PC-3 (cell line): ENCODE data around the gene ZDHHC22. TPM values are rescaled to one million over a fixed set of nuclear protein-coding genes. Genes with fewer than 3 reads are reported as not detected.

Experiments
- ATAC-seq: fragments of 200-7000 bp; cut with Tn5 transposase; 2 replicates; pipeline ENCODE4 v1.9.1; 2020; ENCODE audit warnings: mild to moderate bottlenecking, moderate library complexity
- BruUV-seq: library from RNA; stranded (reverse); fragments of 400-500 nt; replicated peaks from 2 replicates; lab custom pipeline; 2021; lab: Mats Ljungman, UMichigan
- CTCF ChIA-PET: fragments of 300-600 bp; sonication (Branson Sonifier 250); formaldehyde crosslinking; loops from one replicate; lab custom pipeline; 2022; ENCODE audit warnings: antibody characterized with exemption; lab: Charles Lee
- POLR2A ChIA-PET: fragments of 300-600 bp; sonication (Branson Sonifier 250); formaldehyde crosslinking; loops from one replicate; lab custom pipeline; 2022; ENCODE audit warnings: antibody characterized with exemption; ENCODE audit not compliant: unreplicated experiment; lab: Charles Lee
- DNase-seq: peaks from one replicate; pipeline ENCODE4 v3.0.0-alpha.2; 2015
- H2AFZ ChIP-seq: fragments of 300-600 bp; sonication (generic); 2 replicates; pipeline ENCODE4 v1.6.0; 2016; ENCODE audit warnings: antibody characterized with exemption, low read length
- H3F3A ChIP-seq: fragments of 300-600 bp; sonication (generic); one replicate; pipeline ENCODE4 v1.6.0; 2017; ENCODE audit warnings: antibody characterized with exemption, low read length, control low read depth, mild to moderate bottlenecking; ENCODE audit not compliant: unreplicated experiment
- H3K27ac ChIP-seq: fragments of 300-600 bp; sonication (generic); 2 replicates; pipeline ENCODE4 v1.5.1; 2016; ENCODE audit warnings: mild to moderate bottlenecking, low read length
- H3K27me3 ChIP-seq: fragments of 300-600 bp; sonication (generic); 2 replicates; pipeline ENCODE4 v1.6.1; 2016; ENCODE audit warnings: low read length, mixed read lengths
- H3K36me3 ChIP-seq: fragments of 300-600 bp; sonication (generic); 2 replicates; pipeline ENCODE4 v1.6.1; 2016; ENCODE audit warnings: low read depth, mixed run types, low read length, mixed read lengths
- H3K4me1 ChIP-seq: fragments of 300-600 bp; sonication (generic); 2 replicates; pipeline ENCODE4 v1.5.1; 2016; ENCODE audit warnings: low read length; ENCODE audit not compliant: insufficient read depth
- H3K4me2 ChIP-seq: fragments of 300-600 bp; sonication (generic); 2 replicates; pipeline ENCODE4 v1.6.0; 2016; ENCODE audit warnings: low read length
- H3K4me3 ChIP-seq: fragments of 300-600 bp; sonication (generic); 2 replicates; pipeline ENCODE4 v1.5.1; 2016; ENCODE audit warnings: mild to moderate bottlenecking, low read length, mixed read lengths
- H3K79me2 ChIP-seq: fragments of 300-600 bp; sonication (generic); 2 replicates; pipeline ENCODE4 v1.6.1; 2017; ENCODE audit warnings: low read length, mixed read lengths
- H3K9ac ChIP-seq: fragments of 300-600 bp; sonication (generic); 2 replicates; pipeline ENCODE4 v1.6.0; 2016; ENCODE audit warnings: mild to moderate bottlenecking, low read length
- H3K9me2 ChIP-seq: fragments of 300-600 bp; sonication (generic); replicated peaks from 2 replicates; pipeline ENCODE4 v1.6.1; 2016; ENCODE audit warnings: mixed run types, low read length, mixed read lengths
- H3K9me3 ChIP-seq: fragments of 300-600 bp; sonication (generic); 2 replicates; pipeline ENCODE4 v1.6.1; 2016; ENCODE audit warnings: low read length, mixed read lengths
- H4K20me1 ChIP-seq: fragments of 300-600 bp; sonication (generic); 2 replicates; pipeline ENCODE4 v1.6.1; 2016; ENCODE audit warnings: low read length, mixed read lengths
- EZH2 ChIP-seq: fragments of 300-600 bp; sonication (generic); IDR thresholded peaks from one replicate; pipeline ENCODE4 v1.6.1; 2017; ENCODE audit warnings: antibody characterized with exemption, mild to moderate bottlenecking, low read length; ENCODE audit not compliant: unreplicated experiment
- EZH2phosphoT487 ChIP-seq: fragments of 300-600 bp; sonication (generic); IDR thresholded peaks from 2 replicates; pipeline ENCODE4 v1.6.1; 2018; ENCODE audit warnings: mild to moderate bottlenecking, antibody characterized with exemption, low read length, borderline replicate concordance
- intact Hi-C: fragments of 100-400 bp; cut with micrococcal nuclease; formaldehyde crosslinking; loops from 2 replicates; pipeline ENCODE4 v1.9.0; 2023
- total RNA-seq: library from RNA; depleted of rRNA; stranded (reverse); fragments of >200 nt; gene quantifications from 2 replicates; pipeline ENCODE4 v1.2.3, GENCODE V29; 2014
- TF ChIP-seq, protein P1 (sequence below): fragments of 300-600 bp; sonication (generic); conservative IDR thresholded peaks from 2 replicates; pipeline ENCODE4 v1.5.1; 2017; ENCODE audit warnings: antibody characterized with exemption, low read depth, mild to moderate bottlenecking, low read length

Gene ZDHHC22
- total RNA-seq, 1 experiment from 2014 or later = 0.15 TPM

DNA sequence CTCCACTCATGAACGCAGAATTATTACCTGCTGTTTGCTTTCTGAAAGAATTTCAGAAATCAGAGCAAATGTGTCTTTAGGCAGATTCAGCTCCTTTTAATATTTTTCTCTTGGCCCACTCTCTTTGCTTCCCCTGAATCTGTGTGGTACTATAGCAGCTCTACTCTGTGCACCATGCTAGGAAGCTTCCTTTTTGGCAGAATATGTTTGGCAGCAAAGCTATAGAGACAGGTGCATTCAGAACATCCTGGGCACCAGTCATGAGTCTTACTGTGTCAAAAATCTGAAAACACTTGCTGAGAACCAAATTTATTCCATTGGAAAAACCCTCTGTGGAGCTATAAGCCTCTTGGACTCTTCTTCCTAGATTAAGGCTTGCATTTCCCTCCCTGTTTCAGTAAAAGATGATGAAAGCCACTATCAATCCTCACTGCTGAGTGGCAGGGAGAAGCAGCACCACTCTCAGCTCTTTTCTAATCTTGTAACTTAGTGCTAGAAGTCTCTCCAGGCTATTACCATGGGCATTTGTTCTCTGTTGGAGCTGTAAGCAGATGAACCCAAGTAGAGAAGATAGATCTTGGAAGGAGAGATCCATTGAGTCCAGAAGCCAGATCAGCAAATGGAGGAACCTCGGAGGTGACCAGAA, 25.3 kb downstream of the ZDHHC22 start:
- intact Hi-C loops = no loop called here

DNA sequence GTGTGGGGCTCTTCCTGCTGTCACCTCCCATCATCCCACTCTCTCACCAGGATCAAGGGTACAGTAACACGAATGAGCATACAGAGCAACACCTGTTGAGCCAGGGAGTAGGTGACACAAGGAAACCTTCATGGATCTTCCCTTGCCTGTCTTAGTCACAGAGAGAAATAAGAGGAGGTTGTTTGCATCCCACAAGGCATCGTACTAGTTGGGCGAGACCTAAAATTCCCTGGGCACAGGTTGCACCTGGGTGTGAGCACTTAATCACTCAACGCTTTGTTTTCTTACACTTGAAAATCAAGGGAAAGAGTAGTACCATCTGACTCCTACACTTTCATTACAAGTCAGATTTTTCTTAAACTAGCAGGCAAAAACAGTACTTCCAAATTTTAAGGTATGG, 27.0 kb downstream of the ZDHHC22 start:
- ChIA-PET CTCF (no interaction called here), POLR2A (no interaction called here)
- H3K79me2 ChIP-seq = no peaks in the 10 kb centered on the region
- no peak overlapping the region for H3K27ac ChIP-seq
- no peak overlapping the region for H3K4me2 ChIP-seq
- H3K27me3 ChIP-seq = no peaks in the 10 kb centered on the region
- no peaks in the 10 kb centered on the region for H4K20me1 ChIP-seq
- no peak overlapping the region for H3K4me3 ChIP-seq
- H3F3A ChIP-seq = no peaks in the 10 kb centered on the region
- H2AFZ ChIP-seq = no peak overlapping the region
- DNase-seq = no peak
- intact Hi-C loops = no loop called here
- BruUV-seq = no TSS peak
- H3K9me2 ChIP-seq = no peaks in the 10 kb centered on the region
- no peaks in the 10 kb centered on the region for H3K9me3 ChIP-seq
- ATAC-seq = no peak
- H3K36me3 ChIP-seq = peaks cover 36% of the 10 kb centered on the region; the same call in 1 of the 2 replicates
- no peaks in the 10 kb centered on the region for H3K4me1 ChIP-seq
- TF ChIP-seq EZH2phosphoT487 (no peak), EZH2 (no peak)
- TF ChIP-seq, protein P1, sequence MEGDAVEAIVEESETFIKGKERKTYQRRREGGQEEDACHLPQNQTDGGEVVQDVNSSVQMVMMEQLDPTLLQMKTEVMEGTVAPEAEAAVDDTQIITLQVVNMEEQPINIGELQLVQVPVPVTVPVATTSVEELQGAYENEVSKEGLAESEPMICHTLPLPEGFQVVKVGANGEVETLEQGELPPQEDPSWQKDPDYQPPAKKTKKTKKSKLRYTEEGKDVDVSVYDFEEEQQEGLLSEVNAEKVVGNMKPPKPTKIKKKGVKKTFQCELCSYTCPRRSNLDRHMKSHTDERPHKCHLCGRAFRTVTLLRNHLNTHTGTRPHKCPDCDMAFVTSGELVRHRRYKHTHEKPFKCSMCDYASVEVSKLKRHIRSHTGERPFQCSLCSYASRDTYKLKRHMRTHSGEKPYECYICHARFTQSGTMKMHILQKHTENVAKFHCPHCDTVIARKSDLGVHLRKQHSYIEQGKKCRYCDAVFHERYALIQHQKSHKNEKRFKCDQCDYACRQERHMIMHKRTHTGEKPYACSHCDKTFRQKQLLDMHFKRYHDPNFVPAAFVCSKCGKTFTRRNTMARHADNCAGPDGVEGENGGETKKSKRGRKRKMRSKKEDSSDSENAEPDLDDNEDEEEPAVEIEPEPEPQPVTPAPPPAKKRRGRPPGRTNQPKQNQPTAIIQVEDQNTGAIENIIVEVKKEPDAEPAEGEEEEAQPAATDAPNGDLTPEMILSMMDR = no peak
- no peak overlapping the region for H3K9ac ChIP-seq

More for the DNA sequence above, 25.3 kb downstream of the ZDHHC22 start:
- H3K27ac ChIP-seq = no peak overlapping the region
- no peaks in the 10 kb centered on the region for H3K4me1 ChIP-seq
- no peaks in the 10 kb centered on the region for H3K9me3 ChIP-seq
- H3K4me2 ChIP-seq = no peak overlapping the region
- no peaks in the 10 kb centered on the region for H3F3A ChIP-seq
- ATAC-seq (no peak), DNase-seq (no peak)
- H3K36me3 ChIP-seq = peaks cover 28% of the 10 kb centered on the region; the same call in 1 of the 2 replicates
- CTCF ChIA-PET = no interaction called here
- BruUV-seq = no TSS peak
- no peaks in the 10 kb centered on the region for H3K9me2 ChIP-seq
- POLR2A ChIA-PET = no interaction called here
- H3K9ac ChIP-seq = no peak overlapping the region
- H3K27me3 ChIP-seq = no peaks in the 10 kb centered on the region
- no peak overlapping the region for H2AFZ ChIP-seq
- H4K20me1 ChIP-seq = no peaks in the 10 kb centered on the region
- H3K4me3 ChIP-seq = no peak overlapping the region
- TF ChIP-seq EZH2 (no peak), EZH2phosphoT487 (no peak)
- TF ChIP-seq, protein P1 = no peak
- H3K79me2 ChIP-seq = no peaks in the 10 kb centered on the region

DNA sequence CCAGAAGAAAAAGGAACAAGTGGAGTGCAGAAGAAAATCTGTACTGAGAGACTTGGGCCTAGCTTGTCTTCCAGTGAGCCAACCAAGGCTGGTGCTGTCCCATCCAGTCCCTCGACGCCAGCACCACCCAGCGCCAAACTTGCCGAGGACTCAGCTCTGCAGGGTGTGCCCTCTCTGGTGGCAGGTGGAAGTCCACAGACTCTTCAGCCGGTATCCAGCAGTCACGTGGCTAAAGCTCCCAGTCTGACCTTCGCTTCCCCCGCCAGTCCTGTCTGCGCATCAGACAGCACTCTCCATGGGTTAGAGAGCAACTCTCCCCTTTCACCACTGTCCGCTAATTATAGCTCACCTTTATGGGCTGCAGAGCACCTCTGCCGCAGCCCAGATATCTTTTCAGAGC, 27.9 kb downstream of the ZDHHC22 start:
- H3K4me1 ChIP-seq = no peaks in the 10 kb centered on the region
- peaks cover 44% of the 10 kb centered on the region; the same call in 1 of the 2 replicates for H3K36me3 ChIP-seq
- no peaks in the 10 kb centered on the region for H3K9me2 ChIP-seq
- H3K4me3 ChIP-seq = no peak overlapping the region
- H3K79me2 ChIP-seq = no peaks in the 10 kb centered on the region
- TF ChIP-seq EZH2 (no peak), EZH2phosphoT487 (no peak)
- TF ChIP-seq, protein P1 = no peak
- no peaks in the 10 kb centered on the region for H4K20me1 ChIP-seq
- intact Hi-C loops = no loop called here
- no peak overlapping the region for H3K4me2 ChIP-seq
- ChIA-PET CTCF (no interaction called here), POLR2A (no interaction called here)
- H3F3A ChIP-seq = no peaks in the 10 kb centered on the region
- ATAC-seq (no peak), DNase-seq (no peak)
- H3K27ac ChIP-seq = no peak overlapping the region
- no TSS peak for BruUV-seq
- H3K9ac ChIP-seq = no peak overlapping the region
- H3K9me3 ChIP-seq = no peaks in the 10 kb centered on the region
- no peak overlapping the region for H2AFZ ChIP-seq
- no peaks in the 10 kb centered on the region for H3K27me3 ChIP-seq
